Caco-2 (cell line): ENCODE results near the gene CCDC85C. TPM values are rescaled to one million over a fixed set of nuclear protein-coding genes. Genes with fewer than 3 reads are reported as not detected.

Source experiments
- BruUV-seq: library from RNA; stranded (reverse); fragments of 400-500 nt; replicated peaks from 2 replicates; lab custom pipeline; 2021; lab: Mats Ljungman, UMichigan
- CTCF ChIA-PET: fragments of 300-600 bp; sonication (Branson Sonifier 250); formaldehyde crosslinking; loops from one replicate; lab custom pipeline; 2022; ENCODE audit warnings: antibody characterized with exemption; lab: Charles Lee
- POLR2A ChIA-PET: fragments of 300-600 bp; sonication (Branson Sonifier 250); formaldehyde crosslinking; loops from one replicate; lab custom pipeline; 2022; ENCODE audit warnings: antibody characterized with exemption; lab: Charles Lee
- DNase-seq, 2 experiments: peaks; one replicate each; pipeline versions ENCODE4 v3.0.0 to v3.0.0-alpha.2; 2020 to 2022
- H3K27me3 ChIP-seq: replicated peaks from 2 replicates; pipeline ENCODE4 v1.6.0; 2011; ENCODE audit warnings: low read length; ENCODE audit not compliant: control insufficient read depth, insufficient read depth
- H3K36me3 ChIP-seq: 2 replicates; pipeline ENCODE4 v1.5.1; 2011; ENCODE audit warnings: low read length; ENCODE audit not compliant: control insufficient read depth, insufficient read depth
- H3K4me1 ChIP-seq: fragments of 250-450 bp; sonication (Bioruptor Pico); 2 replicates; pipeline ENCODE4 v1.5.1; 2020; ENCODE audit warnings: mild to moderate bottlenecking
- H3K4me3 ChIP-seq: 2 replicates; pipeline ENCODE4 v1.5.1; 2011; ENCODE audit warnings: low read depth, mild to moderate bottlenecking, control low read depth, low read length
- H3K9me3 ChIP-seq: fragments of 250-450 bp; sonication (Bioruptor Pico); 2 replicates; pipeline ENCODE4 v1.5.1; 2020; ENCODE audit warnings: mild to moderate bottlenecking, moderate library complexity
- H3K27ac Mint-ChIP-seq: one replicate; pipeline ENCODE4 v1.8.0; 2022; ENCODE audit warnings: mixed read lengths; ENCODE audit not compliant: unreplicated experiment
- H3K27me3 Mint-ChIP-seq: one replicate; pipeline ENCODE4 v1.8.0; 2022; ENCODE audit warnings: mixed read lengths; ENCODE audit not compliant: insufficient read depth, unreplicated experiment
- H3K36me3 Mint-ChIP-seq: one replicate; pipeline ENCODE4 v1.8.0; 2022; ENCODE audit warnings: mild to moderate bottlenecking, mixed read lengths; ENCODE audit not compliant: insufficient read depth, unreplicated experiment
- H3K4me1 Mint-ChIP-seq: one replicate; pipeline ENCODE4 v1.8.0; 2022; ENCODE audit warnings: low read depth, mixed read lengths; ENCODE audit not compliant: unreplicated experiment
- H3K4me3 Mint-ChIP-seq: one replicate; pipeline ENCODE4 v1.8.0; 2022; ENCODE audit warnings: mild to moderate bottlenecking, moderate library complexity, mixed read lengths; ENCODE audit not compliant: unreplicated experiment
- H3K9me3 Mint-ChIP-seq: one replicate; pipeline ENCODE4 v1.8.0; 2022; ENCODE audit warnings: mixed read lengths; ENCODE audit not compliant: unreplicated experiment
- intact Hi-C: fragments of 100-400 bp; cut with micrococcal nuclease; formaldehyde crosslinking; loops from one replicate; pipeline ENCODE4 v1.10.0; 2022; ENCODE audit not compliant: unreplicated experiment
- total RNA-seq: library from RNA; stranded (reverse); gene quantifications from 2 replicates; pipeline ENCODE4 v1.2.3, GENCODE V29; 2022
- TF ChIP-seq, protein P1 (sequence below), 2 experiments: fragments of 200-600 bp in 1 of 2; IDR thresholded peaks; 1 replicate in 1 of 2; 2 replicates in 1 of 2; pipeline versions ENCODE4 v1.5.1 to v1.8.0; 2011 to 2022; ENCODE audit warnings: antibody characterized with exemption in 1 of 2, control low read depth in 1 of 2, inconsistent platforms in 1 of 2, low read depth in 1 of 2, low read length in 1 of 2, mild to moderate bottlenecking in 1 of 2, moderate library complexity in 1 of 2; ENCODE audit not compliant: insufficient read depth in 1 of 2, severe bottlenecking in 1 of 2, unreplicated experiment in 1 of 2

Gene CCDC85C
- total RNA-seq, 1 experiment from 2014 or later = 76.2 TPM

DNA sequence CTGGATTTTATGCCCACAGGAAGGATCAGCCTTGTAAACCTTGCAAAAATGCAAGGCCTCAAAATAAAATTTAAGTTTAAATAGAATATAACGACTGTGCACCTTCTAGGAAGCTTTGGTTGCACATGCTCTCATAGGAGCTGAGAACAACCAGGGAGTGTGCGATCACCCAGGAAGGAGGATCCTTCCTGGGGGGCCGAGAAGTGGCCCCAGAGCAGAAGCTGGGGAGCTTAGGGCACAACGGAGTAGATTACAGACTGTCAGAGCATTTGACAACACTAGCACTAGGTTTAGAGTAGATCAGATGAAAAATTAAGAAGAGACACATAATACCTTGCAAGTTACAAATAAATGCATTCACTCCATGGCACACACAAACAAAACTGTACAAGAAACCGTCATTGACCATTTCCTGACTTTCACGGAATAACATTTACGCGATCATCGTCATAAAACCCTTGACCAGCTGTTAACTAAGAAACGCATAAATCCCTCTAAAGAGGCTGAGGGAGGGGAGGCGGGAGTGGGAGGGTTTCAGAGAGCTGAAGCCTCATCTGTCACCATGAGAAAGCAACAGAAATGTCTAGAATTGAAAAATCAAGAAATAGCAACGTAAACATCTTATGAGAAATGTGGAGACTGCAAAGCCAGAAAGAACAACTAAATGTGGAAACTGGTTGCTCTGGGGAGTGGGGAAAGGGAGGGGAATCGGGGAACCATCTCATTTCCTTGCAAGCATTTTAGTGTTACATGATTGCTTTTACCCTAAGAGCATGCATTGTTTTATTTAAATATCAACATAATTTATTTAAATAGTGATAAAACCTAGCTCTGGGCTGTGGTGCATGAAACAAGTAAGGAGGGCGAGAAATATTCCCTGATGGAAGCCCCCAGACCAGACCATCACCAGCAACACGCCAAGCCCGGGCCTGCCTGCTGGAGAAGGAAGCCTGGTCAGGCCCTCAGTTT lies 13.1 kb upstream of the CCDC85C start:
- no peaks in the 10 kb centered on the region for H3K27me3 ChIP-seq

DNA sequence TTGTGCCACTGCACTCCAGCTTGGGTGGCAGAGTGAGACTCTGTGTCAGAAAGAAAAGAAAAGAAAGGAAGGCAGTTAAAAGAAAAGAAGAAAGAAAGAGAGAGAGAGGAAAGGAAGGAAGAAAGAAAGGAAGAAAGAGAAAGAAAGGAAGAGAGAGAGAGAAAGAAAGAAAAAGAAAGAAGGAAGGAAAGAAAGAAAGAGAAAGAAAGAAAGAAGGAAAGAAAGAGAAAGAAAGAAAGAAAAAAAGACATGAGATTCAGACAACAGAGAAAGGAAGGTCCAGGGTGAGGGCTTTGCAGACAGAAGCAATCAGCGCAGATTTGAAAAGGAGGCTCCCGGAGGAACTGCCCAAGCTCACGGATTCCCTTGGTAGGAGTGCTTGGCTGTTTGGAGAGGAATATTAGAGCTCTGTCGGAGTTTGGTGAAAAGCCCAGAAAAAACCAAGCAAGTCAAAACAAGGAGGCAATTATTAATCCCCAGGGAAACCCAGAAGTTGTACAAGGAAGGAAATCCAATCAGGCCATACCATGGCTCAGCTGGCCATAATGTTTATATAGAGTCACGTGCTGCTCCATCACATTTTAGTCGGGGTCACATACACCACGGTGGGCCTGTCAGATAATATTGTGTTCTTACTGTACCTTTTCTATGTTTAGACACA lies 11.6 kb upstream of the CCDC85C start:
- Mint-ChIP-seq H3K4me1 (no peaks in the 10 kb centered on the region), H3K27ac (no peak overlapping the region), H3K4me3 (no peak overlapping the region), H3K36me3 (no peaks in the 10 kb centered on the region), H3K9me3 (no peaks in the 10 kb centered on the region), H3K27me3 (no peaks in the 10 kb centered on the region)
- Histone ChIP-seq H3K27me3 (no peaks in the 10 kb centered on the region), H3K9me3 (no peaks in the 10 kb centered on the region), H3K4me3 (no peak overlapping the region), H3K4me1 (no peaks in the 10 kb centered on the region; the same call in 1 of the 2 replicates), H3K36me3 (no peaks in the 10 kb centered on the region)
- POLR2A ChIA-PET = no interaction called here
- CTCF ChIA-PET = no interaction called here
- BruUV-seq = no TSS peak
- DNase-seq = no peak
- intact Hi-C loops = no loop called here
- TF ChIP-seq, protein P1, sequence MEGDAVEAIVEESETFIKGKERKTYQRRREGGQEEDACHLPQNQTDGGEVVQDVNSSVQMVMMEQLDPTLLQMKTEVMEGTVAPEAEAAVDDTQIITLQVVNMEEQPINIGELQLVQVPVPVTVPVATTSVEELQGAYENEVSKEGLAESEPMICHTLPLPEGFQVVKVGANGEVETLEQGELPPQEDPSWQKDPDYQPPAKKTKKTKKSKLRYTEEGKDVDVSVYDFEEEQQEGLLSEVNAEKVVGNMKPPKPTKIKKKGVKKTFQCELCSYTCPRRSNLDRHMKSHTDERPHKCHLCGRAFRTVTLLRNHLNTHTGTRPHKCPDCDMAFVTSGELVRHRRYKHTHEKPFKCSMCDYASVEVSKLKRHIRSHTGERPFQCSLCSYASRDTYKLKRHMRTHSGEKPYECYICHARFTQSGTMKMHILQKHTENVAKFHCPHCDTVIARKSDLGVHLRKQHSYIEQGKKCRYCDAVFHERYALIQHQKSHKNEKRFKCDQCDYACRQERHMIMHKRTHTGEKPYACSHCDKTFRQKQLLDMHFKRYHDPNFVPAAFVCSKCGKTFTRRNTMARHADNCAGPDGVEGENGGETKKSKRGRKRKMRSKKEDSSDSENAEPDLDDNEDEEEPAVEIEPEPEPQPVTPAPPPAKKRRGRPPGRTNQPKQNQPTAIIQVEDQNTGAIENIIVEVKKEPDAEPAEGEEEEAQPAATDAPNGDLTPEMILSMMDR (IDR thresholded peaks at IDR 0.05; ENCODE audit: insufficient read depth in 1 of 2, low read depth in 1 of 2, low read length in 1 of 2, severe bottlenecking in 1 of 2, unreplicated experiment in 1 of 2) = no peak

More for the DNA sequence above, 13.1 kb upstream of the CCDC85C start:
- Mint-ChIP-seq H3K36me3 (no peaks in the 10 kb centered on the region), H3K9me3 (no peaks in the 10 kb centered on the region), H3K4me1 (peaks cover 2% of the 10 kb centered on the region), H3K4me3 (no peak overlapping the region), H3K27ac (no peak overlapping the region), H3K27me3 (no peaks in the 10 kb centered on the region)
- no TSS peak for BruUV-seq
- intact Hi-C loops = no loop called here
- DNase-seq = no peak
- Histone ChIP-seq H3K4me1 (peaks cover 5% of the 10 kb centered on the region), H3K36me3 (no peaks in the 10 kb centered on the region), H3K9me3 (no peaks in the 10 kb centered on the region), H3K4me3 (no peak overlapping the region)
- TF ChIP-seq, protein P1 (IDR thresholded peaks at IDR 0.05; ENCODE audit: insufficient read depth in 1 of 2, low read depth in 1 of 2, low read length in 1 of 2, severe bottlenecking in 1 of 2, unreplicated experiment in 1 of 2) = no peak
- ChIA-PET CTCF (no interaction called here), POLR2A (no interaction called here)

DNA sequence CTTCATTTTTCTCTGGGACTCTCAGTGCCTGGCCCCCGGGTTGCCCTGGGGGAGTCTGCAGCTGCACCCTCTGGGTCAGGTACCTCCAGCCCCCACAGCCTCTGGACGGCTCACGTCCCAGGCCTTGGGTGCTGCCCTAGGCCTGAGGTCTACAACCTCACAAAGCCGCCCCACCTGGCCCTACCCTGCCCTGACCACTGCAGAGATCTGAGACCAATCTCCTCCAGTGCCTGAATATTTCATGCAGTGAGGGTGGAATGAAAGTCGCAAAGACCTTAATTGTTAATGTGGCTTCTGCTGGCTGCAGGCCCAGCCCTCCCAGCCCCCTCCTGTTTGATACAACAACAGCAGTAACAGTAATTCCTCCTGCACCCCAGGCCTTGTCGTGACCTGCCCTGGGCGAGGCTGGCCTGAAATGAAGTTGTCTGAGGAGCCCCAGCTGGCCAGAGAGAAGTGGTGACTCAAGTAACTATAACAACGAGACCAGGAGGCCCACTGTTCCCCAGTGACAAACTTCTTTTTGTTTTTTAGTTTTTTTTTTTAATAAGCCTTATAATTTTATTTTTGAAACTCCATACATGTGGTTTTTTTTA lies 8.8 kb upstream of the CCDC85C start:
- CTCF ChIA-PET = no interaction called here
- H3K9me3 Mint-ChIP-seq = no peaks in the 10 kb centered on the region
- H3K36me3 Mint-ChIP-seq = no peaks in the 10 kb centered on the region
- intact Hi-C loops = no loop called here
- no peaks in the 10 kb centered on the region for H3K27me3 Mint-ChIP-seq
- H3K36me3 ChIP-seq = no peaks in the 10 kb centered on the region
- no TSS peak for BruUV-seq
- DNase-seq = no peak
- H3K27ac Mint-ChIP-seq = no peak overlapping the region
- H3K9me3 ChIP-seq = no peaks in the 10 kb centered on the region
- H3K4me3 ChIP-seq = no peak overlapping the region
- no peaks in the 10 kb centered on the region for H3K4me1 ChIP-seq
- no peaks in the 10 kb centered on the region for H3K4me1 Mint-ChIP-seq
- TF ChIP-seq, protein P1 (IDR thresholded peaks at IDR 0.05; ENCODE audit: insufficient read depth in 1 of 2, low read depth in 1 of 2, low read length in 1 of 2, severe bottlenecking in 1 of 2, unreplicated experiment in 1 of 2) = no peak
- no peaks in the 10 kb centered on the region for H3K27me3 ChIP-seq
- no peak overlapping the region for H3K4me3 Mint-ChIP-seq
- POLR2A ChIA-PET = no interaction called here
